H9 (cell line): ENCODE results near the gene CPT2. TPM values are rescaled to one million over a fixed set of nuclear protein-coding genes. Genes with fewer than 3 reads are reported as not detected.

Experiments
- DNase-seq: peaks from one replicate; pipeline ENCODE4 v3.0.0-alpha.2; 2017
- H2AFZ ChIP-seq: one replicate; pipeline ENCODE4 v1.6.1; 2013; ENCODE audit warnings: mild to moderate bottlenecking, low read length, control low read depth, moderate library complexity
- H2AK5ac ChIP-seq: 2 replicates; pipeline ENCODE4 v1.6.1; 2013; ENCODE audit warnings: low read length, control low read depth, mixed read lengths; ENCODE audit not compliant: insufficient read length
- H2BK120ac ChIP-seq: one replicate; pipeline ENCODE4 v1.6.1; 2013; ENCODE audit warnings: low read depth, mild to moderate bottlenecking, low read length, control low read depth, inconsistent platforms; ENCODE audit not compliant: poor library complexity, severe bottlenecking
- H2BK12ac ChIP-seq: 2 replicates; pipeline ENCODE4 v1.6.1; 2013; ENCODE audit warnings: low read length, control low read depth, mixed read lengths, low read depth; ENCODE audit not compliant: insufficient read length
- H2BK15ac ChIP-seq: 2 replicates; pipeline ENCODE4 v1.6.1; 2013; ENCODE audit warnings: low read depth, low read length, control low read depth
- H2BK20ac ChIP-seq: one replicate; pipeline ENCODE4 v1.6.1; 2013; ENCODE audit warnings: low read depth, mild to moderate bottlenecking, low read length, control low read depth, inconsistent platforms; ENCODE audit not compliant: poor library complexity, severe bottlenecking
- H2BK5ac ChIP-seq: 2 replicates; pipeline ENCODE4 v1.6.1; 2013; ENCODE audit warnings: low read length, control low read depth, mixed read lengths; ENCODE audit not compliant: insufficient read length
- H3K14ac ChIP-seq: 2 replicates; pipeline ENCODE4 v1.6.1; 2013; ENCODE audit warnings: low read length, control low read depth; ENCODE audit not compliant: insufficient read depth
- H3K18ac ChIP-seq: 2 replicates; pipeline ENCODE4 v1.6.1; 2013; ENCODE audit warnings: low read depth, mild to moderate bottlenecking, mixed read lengths, low read length, control low read depth; ENCODE audit not compliant: insufficient read length
- H3K23ac ChIP-seq: 2 replicates; pipeline ENCODE4 v1.6.1; 2013; ENCODE audit warnings: low read length, control low read depth, mixed read lengths, low read depth; ENCODE audit not compliant: insufficient read length
- H3K23me2 ChIP-seq: 2 replicates; pipeline ENCODE4 v1.6.1; 2013; ENCODE audit warnings: low read depth, mild to moderate bottlenecking, mixed read lengths, low read length, control low read depth; ENCODE audit not compliant: insufficient read length, poor library complexity, severe bottlenecking
- H3K27ac ChIP-seq: 2 replicates; pipeline ENCODE4 v1.5.1; 2013; ENCODE audit warnings: low read length, control low read depth, mixed read lengths, low read depth; ENCODE audit not compliant: insufficient read length
- H3K27me3 ChIP-seq: 2 replicates; pipeline ENCODE4 v1.6.1; 2013; ENCODE audit warnings: low read length, control low read depth, inconsistent platforms; ENCODE audit not compliant: insufficient read depth
- H3K4ac ChIP-seq: 2 replicates; pipeline ENCODE4 v1.6.1; 2013; ENCODE audit warnings: low read depth, mild to moderate bottlenecking, control low read depth, inconsistent platforms, low read length, moderate library complexity
- H3K4me1 ChIP-seq: 2 replicates; pipeline ENCODE4 v1.6.1; 2013; ENCODE audit warnings: low read length, control low read depth, inconsistent platforms; ENCODE audit not compliant: insufficient read depth
- H3K4me2 ChIP-seq: 2 replicates; pipeline ENCODE4 v1.6.1; 2013; ENCODE audit warnings: low read length, control low read depth, mixed read lengths; ENCODE audit not compliant: insufficient read length, insufficient read depth
- H3K56ac ChIP-seq: 2 replicates; pipeline ENCODE4 v1.6.1; 2013; ENCODE audit warnings: low read depth, mild to moderate bottlenecking, mixed read lengths, low read length, control low read depth; ENCODE audit not compliant: insufficient read length
- H3K79me1 ChIP-seq: 2 replicates; pipeline ENCODE4 v1.6.1; 2013; ENCODE audit warnings: low read depth, mild to moderate bottlenecking, moderate library complexity, low read length, control low read depth, inconsistent platforms; ENCODE audit not compliant: insufficient read depth, poor library complexity, severe bottlenecking
- H3K79me2 ChIP-seq: 2 replicates; pipeline ENCODE4 v1.6.1; 2013; ENCODE audit warnings: low read length, control low read depth, inconsistent platforms; ENCODE audit not compliant: insufficient read depth
- H3K9ac ChIP-seq: 2 replicates; pipeline ENCODE4 v1.6.1; 2013; ENCODE audit warnings: low read length, control low read depth, mixed read lengths; ENCODE audit not compliant: insufficient read length; ENCODE audit errors: extremely low read depth
- H3K9me3 ChIP-seq: one replicate; pipeline ENCODE4 v1.6.1; 2013; ENCODE audit warnings: low read depth, low read length, inconsistent platforms; ENCODE audit not compliant: control insufficient read depth
- H3T11ph ChIP-seq: one replicate; pipeline ENCODE4 v1.6.1; 2013; ENCODE audit warnings: mild to moderate bottlenecking, low read length, control low read depth, inconsistent platforms
- H4K20me1 ChIP-seq: one replicate; pipeline ENCODE4 v1.6.1; 2013; ENCODE audit not compliant: control insufficient read depth, insufficient read length, insufficient read depth
- H4K5ac ChIP-seq: 2 replicates; pipeline ENCODE4 v1.6.1; 2013; ENCODE audit warnings: low read depth, mild to moderate bottlenecking, mixed read lengths, low read length, control low read depth; ENCODE audit not compliant: insufficient read length
- H4K8ac ChIP-seq: replicated peaks from 2 replicates; pipeline ENCODE4 v1.6.1; 2013; ENCODE audit warnings: low read length, control low read depth, mixed read lengths, low read depth; ENCODE audit not compliant: insufficient read length
- H4K91ac ChIP-seq: 2 replicates; pipeline ENCODE4 v1.6.1; 2013; ENCODE audit warnings: low read depth, mild to moderate bottlenecking, moderate library complexity, mixed read lengths, low read length, control low read depth; ENCODE audit not compliant: insufficient read length
- H3K27ac Mint-ChIP-seq, 3 experiments: 2 replicates in 2 of 3; 3 replicates in 1 of 3; pipeline ENCODE4 v1.8.0; 2020 to 2021; ENCODE audit warnings: mixed read lengths in 3 of 3, mild to moderate bottlenecking in 1 of 3, moderate library complexity in 1 of 3
- H3K27me3 Mint-ChIP-seq: 2 replicates; pipeline ENCODE4 v1.8.0; 2021; ENCODE audit warnings: low read depth, mild to moderate bottlenecking, moderate library complexity, mixed read lengths
- H3K36me3 Mint-ChIP-seq, 3 experiments: 2 replicates in 2 of 3; 3 replicates in 1 of 3; pipeline ENCODE4 v1.8.0; 2020 to 2021; ENCODE audit warnings: low read depth in 3 of 3, mixed read lengths in 3 of 3; ENCODE audit not compliant: insufficient read depth in 1 of 3
- H3K4me1 Mint-ChIP-seq, 2 experiments: 2 replicates each; pipeline ENCODE4 v1.8.0; 2020; ENCODE audit warnings: mixed read lengths in 2 of 2
- H3K4me3 Mint-ChIP-seq, 2 experiments: 2 replicates in 1 of 2; 3 replicates in 1 of 2; pipeline ENCODE4 v1.8.0; 2020 to 2021; ENCODE audit warnings: mild to moderate bottlenecking in 2 of 2, mixed read lengths in 2 of 2, moderate library complexity in 1 of 2
- H3K9me3 Mint-ChIP-seq, 2 experiments: 2 replicates in 1 of 2; 3 replicates in 1 of 2; pipeline ENCODE4 v1.8.0; 2020; ENCODE audit warnings: mild to moderate bottlenecking in 2 of 2, mixed read lengths in 2 of 2, moderate library complexity in 1 of 2
- CTCF ChIP-seq: fragments of 200-600 bp; sonication (generic); conservative IDR thresholded peaks from 3 replicates; pipeline ENCODE4 v1.8.0; 2021; ENCODE audit warnings: antibody characterized with exemption, mild to moderate bottlenecking
- WGBS: extraction: QIAGEN DNeasy Blood & Tissue Kit; methylation state at CpG from one replicate; pipeline ENCODE4 v1.1.7; 2013; ENCODE audit warnings: missing lambda C conversion rate, low lambda C conversion rate, mixed read lengths; ENCODE audit not compliant: insufficient read length; ENCODE audit errors: extremely low coverage; 5-methylcytosine and 5-hydroxymethylcytosine counted together
- total RNA-seq: library from RNA; stranded (reverse); gene quantifications from 2 replicates; pipeline ENCODE4 v1.2.1, GENCODE V29; 2021

CPT2 gene
- total RNA-seq, 1 experiment from 2014 or later: 33.2 TPM

GRCh38 chr1:53189061-53189460, 7.6 kb upstream of the CPT2 start:
- H3K27me3 Mint-ChIP-seq: peaks cover 2% of the 10 kb centered on the region
- no peaks in the 10 kb centered on the region for H3K23me2 ChIP-seq
- H4K20me1 ChIP-seq: no peaks in the 10 kb centered on the region
- no peak for DNase-seq
- no peak overlapping the region for H4K91ac ChIP-seq
- no peak overlapping the region for H3T11ph ChIP-seq
- H3K56ac ChIP-seq: no peak overlapping the region
- H3K23ac ChIP-seq: no peak overlapping the region
- no peak for TF ChIP-seq CTCF
- H3K4me3 Mint-ChIP-seq: no peak overlapping the region
- no peaks in the 10 kb centered on the region for H3K27me3 ChIP-seq
- H2BK5ac ChIP-seq: no peak overlapping the region
- H2AFZ ChIP-seq: no peak overlapping the region
- no peaks in the 10 kb centered on the region; a peak in 1 of 5 replicates for H3K9me3 Mint-ChIP-seq
- H2AK5ac ChIP-seq: no peak overlapping the region
- H3K27ac ChIP-seq: no peak overlapping the region
- no CpG with 5 or more reads among the region's 5 CpGs for WGBS
- no peak overlapping the region for H3K27ac Mint-ChIP-seq
- H2BK20ac ChIP-seq: no peak overlapping the region
- no peaks in the 10 kb centered on the region for H3K4me1 ChIP-seq
- no peak overlapping the region for H4K8ac ChIP-seq
- no peak overlapping the region for H2BK120ac ChIP-seq
- no peaks in the 10 kb centered on the region for H3K36me3 Mint-ChIP-seq
- H2BK12ac ChIP-seq: no peak overlapping the region
- H3K4ac ChIP-seq: no peak overlapping the region
- H3K18ac ChIP-seq: no peak overlapping the region
- H3K79me1 ChIP-seq: no peaks in the 10 kb centered on the region
- H3K9ac ChIP-seq: no peak overlapping the region
- no peaks in the 10 kb centered on the region for H3K9me3 ChIP-seq
- no peak overlapping the region for H2BK15ac ChIP-seq
- H3K4me1 Mint-ChIP-seq: peaks cover 9 to 14% of the 10 kb centered on the region in 2 experiments
- H4K5ac ChIP-seq: no peak overlapping the region
- no peak overlapping the region for H3K14ac ChIP-seq
- no peaks in the 10 kb centered on the region for H3K79me2 ChIP-seq
- H3K4me2 ChIP-seq: no peak overlapping the region
